ENCODE results near the gene LPIN1. TPM values are rescaled to one million over a fixed set of nuclear protein-coding genes. Genes with fewer than 3 reads are reported as not detected.
"Not testable (repeated sequence)": the region's sequence is repeated elsewhere in the genome, so short reads cannot be mapped to it uniquely, and the experiment has no call there.

LPIN1 gene
- total and polyA plus RNA-seq, 2 donors (not counting 1 experiment from before 2014, with no cell fraction given), result 36.3 to 99.1 TPM

DNA sequence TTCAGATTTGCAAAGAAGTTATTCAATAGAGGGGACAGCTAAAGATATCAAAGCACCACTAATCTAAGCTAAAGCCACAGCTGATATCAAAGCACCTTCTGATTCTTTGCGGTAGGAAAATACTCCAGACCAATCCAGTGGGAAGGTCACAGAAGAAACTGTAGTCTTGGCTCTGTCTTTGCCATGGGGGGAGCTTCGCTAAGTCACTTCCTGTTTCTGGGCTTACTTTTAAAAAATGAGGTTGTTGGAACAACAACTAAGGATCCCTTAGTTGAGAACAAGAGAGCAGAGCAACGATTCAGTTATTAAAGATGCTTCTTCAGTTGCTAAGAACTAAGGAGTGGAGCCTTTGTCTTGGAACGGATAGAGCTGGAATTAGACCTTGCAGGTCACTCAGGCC lies 12.2 kb downstream of the LPIN1 start:
- H3K4me1 ChIP-seq (ENCODE audit: control insufficient read depth in 2 of 2, insufficient read depth in 2 of 2, low read length in 2 of 2), result peaks cover 41 to 54% of the 10 kb centered on the region in 2 donors
- H3K4me2 ChIP-seq (replicated peaks; ENCODE audit: low read depth, low read length, poor library complexity, severe bottlenecking), result no peak overlapping the region
- ATAC-seq (ENCODE audit: low read depth), result no peak

GRCh38 chr2:11759182-11759975 lies 12.9 kb downstream of the LPIN1 start:
- H3K4me3 ChIP-seq (ENCODE audit: control extremely low read depth in 1 of 5, extremely low read depth in 1 of 5, insufficient read depth in 1 of 5, low read depth in 2 of 5, low read length in 4 of 5); DNase-seq; H3K9me3 ChIP-seq (ENCODE audit: control extremely low read depth in 1 of 3, control insufficient read depth in 2 of 3, insufficient read depth in 1 of 3, low read length in 2 of 3); H3K9ac ChIP-seq (ENCODE audit: low read length); H3K4me3 Mint-ChIP-seq; H3K27ac Mint-ChIP-seq; H3K27me3 Mint-ChIP-seq; H2AFZ ChIP-seq (ENCODE audit: insufficient read depth, low read depth, low read length, poor library complexity, severe bottlenecking); H3K9me3 Mint-ChIP-seq (ENCODE audit: insufficient read depth); H3K27ac ChIP-seq (ENCODE audit: low read length in 2 of 2); ATAC-seq (ENCODE audit: low read depth); POLR2A ChIA-PET; H3K4me2 ChIP-seq (replicated peaks; ENCODE audit: low read depth, low read length, poor library complexity, severe bottlenecking); H3K27me3 ChIP-seq (replicated peaks in 1 of 4; ENCODE audit: control extremely low read depth in 1 of 4, control insufficient read depth in 3 of 4, insufficient read depth in 4 of 4, low read length in 3 of 4): not testable (repeated sequence)
- WGBS (ENCODE audit: insufficient coverage), result no CpG with 5 or more reads among the region's 32 CpGs
- Histone ChIP-seq H3K4me1 (ENCODE audit: control insufficient read depth in 2 of 2, insufficient read depth in 2 of 2, low read length in 2 of 2) (peaks cover 35 to 47% of the 10 kb centered on the region in 2 donors), H4K20me1 (ENCODE audit: control insufficient read depth, insufficient read depth, low read length, poor library complexity, severe bottlenecking) (peaks cover 43% of the 10 kb centered on the region), H3K79me2 (ENCODE audit: control insufficient read depth, insufficient read depth, low read length) (peaks cover 82% of the 10 kb centered on the region), H3K36me3 (replicated peaks in 1 of 2; ENCODE audit: control extremely low read depth in 1 of 2, control insufficient read depth in 1 of 2, extremely low read depth in 1 of 2, insufficient read depth in 2 of 2, low read length in 1 of 2) (peaks cover 0 to 10% of the 10 kb centered on the region in 2 experiments)
- CTCF ChIA-PET, result interaction anchor here (0.7 to 1.0 kb wide), 2 partner anchors 12 to 19 kb away, joined by 3 read pairs; no protein-coding TSS in a partner anchor
- intact Hi-C loops (cut with micrococcal nuclease), result loop anchor here (10.0 kb wide), 4 partner anchors 275 to 1315 kb away; partner anchors contain the start of gene ODC1
- peaks cover 57% of the 10 kb centered on the region for H3K4me1 Mint-ChIP-seq

More for the DNA sequence above, 12.2 kb downstream of the LPIN1 start:
- DNase-seq, result no peak
- Histone ChIP-seq H3K9ac (ENCODE audit: low read length) (no peak overlapping the region), H3K79me2 (ENCODE audit: control insufficient read depth, insufficient read depth, low read length) (peaks cover 77% of the 10 kb centered on the region), H3K27me3 (replicated peaks in 1 of 4; ENCODE audit: control extremely low read depth in 1 of 4, control insufficient read depth in 3 of 4, insufficient read depth in 4 of 4, low read length in 3 of 4) (no peaks in the 10 kb centered on the region), H4K20me1 (ENCODE audit: control insufficient read depth, insufficient read depth, low read length, poor library complexity, severe bottlenecking) (peaks cover 43% of the 10 kb centered on the region), H3K36me3 (replicated peaks in 1 of 2; ENCODE audit: control extremely low read depth in 1 of 2, control insufficient read depth in 1 of 2, extremely low read depth in 1 of 2, insufficient read depth in 2 of 2, low read length in 1 of 2) (peaks cover 0 to 10% of the 10 kb centered on the region in 2 experiments), H2AFZ (ENCODE audit: insufficient read depth, low read depth, low read length, poor library complexity, severe bottlenecking) (no peak overlapping the region), H3K4me3 (ENCODE audit: control extremely low read depth in 1 of 5, extremely low read depth in 1 of 5, insufficient read depth in 1 of 5, low read depth in 2 of 5, low read length in 4 of 5) (no peak overlapping the region), H3K9me3 (ENCODE audit: control extremely low read depth in 1 of 3, control insufficient read depth in 2 of 3, insufficient read depth in 1 of 3, low read length in 2 of 3) (no peaks in the 10 kb centered on the region), H3K27ac (ENCODE audit: low read length in 2 of 2) (no peak overlapping the region)
- Mint-ChIP-seq H3K4me3 (no peak overlapping the region), H3K4me1 (peaks cover 64% of the 10 kb centered on the region), H3K27me3 (no peaks in the 10 kb centered on the region), H3K27ac (no peak overlapping the region), H3K9me3 (ENCODE audit: insufficient read depth) (no peaks in the 10 kb centered on the region)
- intact Hi-C loops (cut with micrococcal nuclease), result loop anchor here (10.0 kb wide), 4 partner anchors 276 to 1314 kb away; partner anchors contain the start of gene ODC1
- WGBS (ENCODE audit: insufficient coverage), result 47% methylated on average over 4 of the region's 4 CpGs
- TF ChIP-seq EZH2 (IDR thresholded peaks at IDR 0.05; ENCODE audit: borderline replicate concordance, insufficient read depth, low read depth, low read length, poor library complexity, severe bottlenecking), result no peak
- TF ChIP-seq, protein P1, sequence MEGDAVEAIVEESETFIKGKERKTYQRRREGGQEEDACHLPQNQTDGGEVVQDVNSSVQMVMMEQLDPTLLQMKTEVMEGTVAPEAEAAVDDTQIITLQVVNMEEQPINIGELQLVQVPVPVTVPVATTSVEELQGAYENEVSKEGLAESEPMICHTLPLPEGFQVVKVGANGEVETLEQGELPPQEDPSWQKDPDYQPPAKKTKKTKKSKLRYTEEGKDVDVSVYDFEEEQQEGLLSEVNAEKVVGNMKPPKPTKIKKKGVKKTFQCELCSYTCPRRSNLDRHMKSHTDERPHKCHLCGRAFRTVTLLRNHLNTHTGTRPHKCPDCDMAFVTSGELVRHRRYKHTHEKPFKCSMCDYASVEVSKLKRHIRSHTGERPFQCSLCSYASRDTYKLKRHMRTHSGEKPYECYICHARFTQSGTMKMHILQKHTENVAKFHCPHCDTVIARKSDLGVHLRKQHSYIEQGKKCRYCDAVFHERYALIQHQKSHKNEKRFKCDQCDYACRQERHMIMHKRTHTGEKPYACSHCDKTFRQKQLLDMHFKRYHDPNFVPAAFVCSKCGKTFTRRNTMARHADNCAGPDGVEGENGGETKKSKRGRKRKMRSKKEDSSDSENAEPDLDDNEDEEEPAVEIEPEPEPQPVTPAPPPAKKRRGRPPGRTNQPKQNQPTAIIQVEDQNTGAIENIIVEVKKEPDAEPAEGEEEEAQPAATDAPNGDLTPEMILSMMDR (IDR thresholded peaks at IDR 0.05), result no peak
- CTCF ChIA-PET, result interaction anchor here (0.7 to 2.3 kb wide), 5 partner anchors 11 to 26 kb away, joined by 3 to 9 read pairs (median 6); no protein-coding TSS in a partner anchor
- POLR2A ChIA-PET, result no interaction called here

All from B cell (primary cell).